K562 (cell line): ENCODE data around the gene POLD3. TPM values are rescaled to one million over a fixed set of nuclear protein-coding genes. Genes with fewer than 3 reads are reported as not detected.

ENCODE experiments used
- CBX1 ChIP-seq: sonication (generic); IDR thresholded peaks from 2 replicates; pipeline ENCODE4 v1.6.1; 2016; ENCODE audit warnings: antibody characterized with exemption, low read depth, mild to moderate bottlenecking
- CBX2 ChIP-seq: fragments of 200-600 bp; sonication (generic); IDR thresholded peaks from one replicate; pipeline ENCODE4 v1.6.1; 2012; ENCODE audit warnings: mild to moderate bottlenecking, low read length, inconsistent platforms; ENCODE audit not compliant: insufficient read depth, poor library complexity, severe bottlenecking
- CCAR2 ChIP-seq: fragments of 200-400 bp; formaldehyde crosslinking; IDR thresholded peaks from 2 replicates; pipeline ENCODE4 v1.6.1; 2017; ENCODE audit warnings: mild to moderate bottlenecking, low read depth, low read length
- DACH1 ChIP-seq: fragments of 450-650 bp; IDR thresholded peaks from 2 replicates; pipeline ENCODE4 v1.6.1; 2018; ENCODE audit not compliant: partially characterized antibody
- KDM4B ChIP-seq, 2 experiments: fragments of 450-650 bp in 1 of 2; sonication (generic) in 1 of 2; IDR thresholded peaks; 2 replicates each; pipeline ENCODE4 v1.6.1; 2016 to 2017; ENCODE audit warnings: borderline replicate concordance in 2 of 2, antibody characterized with exemption in 1 of 2, low read depth in 1 of 2, mild to moderate bottlenecking in 1 of 2
- KLF10 ChIP-seq: fragments of 250-450 bp; sonication (Bioruptor Pico); IDR thresholded peaks from 2 replicates; pipeline ENCODE4 v1.6.1; 2021; ENCODE audit warnings: matching md5 sums
- MECOM ChIP-seq: fragments of 250-450 bp; sonication (Bioruptor Pico); IDR thresholded peaks from 2 replicates; pipeline ENCODE4 v1.8.0; 2022; ENCODE audit warnings: inconsistent platforms
- NCOA1 ChIP-seq: fragments of 450-650 bp; IDR thresholded peaks from 2 replicates; pipeline ENCODE4 v1.6.1; 2016; ENCODE audit warnings: low read depth
- PHTF2 ChIP-seq: fragments of 250-450 bp; sonication (Bioruptor Pico); IDR thresholded peaks from 2 replicates; pipeline ENCODE4 v1.5.0; 2021; ENCODE audit warnings: mild to moderate bottlenecking
- POLR2AphosphoS5 ChIP-seq: IDR thresholded peaks from 2 replicates; pipeline ENCODE4 v1.6.1; 2011; ENCODE audit warnings: mild to moderate bottlenecking, low read depth, low read length, moderate library complexity; ENCODE audit not compliant: control insufficient read depth, insufficient read depth
- PREB ChIP-seq: sonication (generic); formaldehyde crosslinking; IDR thresholded peaks from 2 replicates; pipeline ENCODE4 v1.8.1; 2023; ENCODE audit warnings: mild to moderate bottlenecking, missing genetic modification reagents
- RFX7 ChIP-seq: fragments of 250-450 bp; sonication (Bioruptor Pico); IDR thresholded peaks from 2 replicates; pipeline ENCODE4 v1.5.1; 2021; ENCODE audit warnings: mild to moderate bottlenecking
- SMARCC2 ChIP-seq: fragments of 450-650 bp; IDR thresholded peaks from 2 replicates; pipeline ENCODE4 v1.6.1; 2017; ENCODE audit warnings: antibody characterized with exemption, moderate library complexity, mild to moderate bottlenecking, low read depth
- SMARCE1 ChIP-seq: fragments of 450-650 bp; IDR thresholded peaks from 2 replicates; pipeline ENCODE4 v1.7.1; 2016; ENCODE audit warnings: mild to moderate bottlenecking
- THRAP3 ChIP-seq: fragments of 450-650 bp; IDR thresholded peaks from 2 replicates; pipeline ENCODE4 v1.6.1; 2016; ENCODE audit warnings: mild to moderate bottlenecking, inconsistent platforms, borderline replicate concordance
- ZNF253 ChIP-seq: fragments of 250-450 bp; sonication (Bioruptor Pico); conservative IDR thresholded peaks from 2 replicates; pipeline ENCODE4 v1.6.1; 2021; ENCODE audit warnings: mild to moderate bottlenecking
- ZNF274 ChIP-seq: IDR thresholded peaks from 2 replicates; pipeline ENCODE4 v1.6.1; 2011; ENCODE audit warnings: low read depth, mild to moderate bottlenecking, low read length, moderate library complexity, borderline replicate concordance
- ZNF395 ChIP-seq: fragments of 200-800 bp; sonication (Bioruptor generic); IDR thresholded peaks from 2 replicates; pipeline ENCODE4 v1.6.1; 2017; ENCODE audit warnings: missing genetic modification characterization, missing compliant biosample characterization
- ZNF398 ChIP-seq: fragments of 250-450 bp; sonication (Bioruptor Pico); IDR thresholded peaks from 2 replicates; pipeline ENCODE4 v1.8.0; 2021; ENCODE audit warnings: moderate library complexity, mild to moderate bottlenecking, inconsistent platforms
- polyA plus RNA-seq, 8 experiments: library from polyadenylated mRNA; depleted of rRNA in 4 of 8; stranded (reverse) in 5 of 8; unstranded in 3 of 8; fragments of >200 nt; fragmentation: Nextera tagmentation in 2 of 8; fragmentation: Illumina TruSeq in 1 of 8; extraction: Ambion mirVana in 2 of 8; extraction: Trizol in 1 of 8; gene quantifications; 2 replicates each; pipeline versions ENCODE4 v1.2.1 to v1.2.3, GENCODE V29; 2011 to 2014; ENCODE audit warnings: inconsistent platforms in 1 of 8, missing spikeins in 1 of 8
- total RNA-seq, 7 experiments: library from RNA; depleted of rRNA in 6 of 7; stranded (reverse); fragments of >200 nt in 6 of 7; fragmentation: Illumina TruSeq in 2 of 7; extraction: Trizol in 2 of 7; gene quantifications; 2 replicates each; pipeline versions ENCODE4 v1.2.1 to v1.2.3, GENCODE V29; 2011 to 2021; ENCODE audit warnings: low replicate concordance in 1 of 7
- TF ChIP-seq, protein P1 (sequence below): sonication (generic); IDR thresholded peaks from 2 replicates; pipeline ENCODE4 v1.6.1; 2016
- TF ChIP-seq, protein P2 (sequence below): IDR thresholded peaks from 3 replicates; pipeline ENCODE4 v1.6.1; 2011; ENCODE audit warnings: borderline replicate concordance, mild to moderate bottlenecking, moderate library complexity; ENCODE audit not compliant: insufficient read length; ENCODE audit errors: extremely low read depth

The POLD3 gene
- total and polyA plus RNA-seq, 9 of the 15 experiments (the other 6 are each of a cell fraction or from before 2014, with no cell fraction given), result 10.6 to 40.1 (median 24.6) TPM

DNA sequence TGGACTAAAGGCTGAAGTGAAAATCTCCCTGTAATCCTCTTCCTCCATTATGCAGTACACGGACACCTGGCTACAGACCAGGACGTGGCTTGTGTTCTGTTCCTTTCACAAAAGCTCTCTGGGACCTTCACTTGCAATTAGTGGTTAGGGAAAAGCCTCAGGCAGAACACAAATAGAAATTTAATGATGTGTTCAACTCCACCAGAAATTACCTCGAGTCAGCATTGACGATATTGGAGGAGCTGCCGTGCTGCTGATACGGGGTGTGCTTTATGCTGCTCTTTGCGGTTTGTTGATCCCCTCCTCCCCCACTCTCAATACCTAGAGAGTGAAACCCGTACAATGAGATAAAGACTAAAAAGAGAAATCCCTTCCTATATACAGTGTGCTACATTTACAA, 48.9 kb downstream of the POLD3 start (continued):
- TF ChIP-seq ZNF395 (CRISPR knock-in tag), result no peak
- no peak for TF ChIP-seq KLF10 (CRISPR knock-in tag)
- TF ChIP-seq POLR2AphosphoS5, result peak; percentile 65; the same call in 1 of the 2 replicates
- no peak for TF ChIP-seq THRAP3
- TF ChIP-seq RFX7 (CRISPR knock-in tag), result no peak
- TF ChIP-seq, protein P1, sequence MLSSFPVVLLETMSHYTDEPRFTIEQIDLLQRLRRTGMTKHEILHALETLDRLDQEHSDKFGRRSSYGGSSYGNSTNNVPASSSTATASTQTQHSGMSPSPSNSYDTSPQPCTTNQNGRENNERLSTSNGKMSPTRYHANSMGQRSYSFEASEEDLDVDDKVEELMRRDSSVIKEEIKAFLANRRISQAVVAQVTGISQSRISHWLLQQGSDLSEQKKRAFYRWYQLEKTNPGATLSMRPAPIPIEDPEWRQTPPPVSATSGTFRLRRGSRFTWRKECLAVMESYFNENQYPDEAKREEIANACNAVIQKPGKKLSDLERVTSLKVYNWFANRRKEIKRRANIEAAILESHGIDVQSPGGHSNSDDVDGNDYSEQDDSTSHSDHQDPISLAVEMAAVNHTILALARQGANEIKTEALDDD, result peak; percentile 38; the same call in 1 of the 2 replicates
- peak; percentile 62; the same call in 1 of the 2 replicates for TF ChIP-seq SMARCC2
- TF ChIP-seq CCAR2, result no peak
- TF ChIP-seq KDM4B (IDR thresholded peaks at IDR 0.05; ENCODE audit: borderline replicate concordance in 2 of 2, low read depth in 1 of 2), result no peak
- no peak for TF ChIP-seq ZNF398 (CRISPR knock-in tag)
- TF ChIP-seq MECOM (CRISPR knock-in tag), result no peak
- no peak for TF ChIP-seq CBX2
- no peak for TF ChIP-seq CBX1
- TF ChIP-seq, protein P2, sequence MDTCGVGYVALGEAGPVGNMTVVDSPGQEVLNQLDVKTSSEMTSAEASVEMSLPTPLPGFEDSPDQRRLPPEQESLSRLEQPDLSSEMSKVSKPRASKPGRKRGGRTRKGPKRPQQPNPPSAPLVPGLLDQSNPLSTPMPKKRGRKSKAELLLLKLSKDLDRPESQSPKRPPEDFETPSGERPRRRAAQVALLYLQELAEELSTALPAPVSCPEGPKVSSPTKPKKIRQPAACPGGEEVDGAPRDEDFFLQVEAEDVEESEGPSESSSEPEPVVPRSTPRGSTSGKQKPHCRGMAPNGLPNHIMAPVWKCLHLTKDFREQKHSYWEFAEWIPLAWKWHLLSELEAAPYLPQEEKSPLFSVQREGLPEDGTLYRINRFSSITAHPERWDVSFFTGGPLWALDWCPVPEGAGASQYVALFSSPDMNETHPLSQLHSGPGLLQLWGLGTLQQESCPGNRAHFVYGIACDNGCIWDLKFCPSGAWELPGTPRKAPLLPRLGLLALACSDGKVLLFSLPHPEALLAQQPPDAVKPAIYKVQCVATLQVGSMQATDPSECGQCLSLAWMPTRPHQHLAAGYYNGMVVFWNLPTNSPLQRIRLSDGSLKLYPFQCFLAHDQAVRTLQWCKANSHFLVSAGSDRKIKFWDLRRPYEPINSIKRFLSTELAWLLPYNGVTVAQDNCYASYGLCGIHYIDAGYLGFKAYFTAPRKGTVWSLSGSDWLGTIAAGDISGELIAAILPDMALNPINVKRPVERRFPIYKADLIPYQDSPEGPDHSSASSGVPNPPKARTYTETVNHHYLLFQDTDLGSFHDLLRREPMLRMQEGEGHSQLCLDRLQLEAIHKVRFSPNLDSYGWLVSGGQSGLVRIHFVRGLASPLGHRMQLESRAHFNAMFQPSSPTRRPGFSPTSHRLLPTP, result no peak
- TF ChIP-seq ZNF274, result no peak
- TF ChIP-seq PREB (CRISPR knock-in tag), result no peak
- TF ChIP-seq NCOA1, result 0 out of 2 replicates have a peak, but pooled peaks have one; percentile 34
- TF ChIP-seq PHTF2 (CRISPR knock-in tag), result no peak
- TF ChIP-seq SMARCE1, result peak; percentile 82
- TF ChIP-seq DACH1, result no peak
- TF ChIP-seq ZNF253 (CRISPR knock-in tag), result no peak
